Kidney tubule cell (primary cell): ENCODE data around the gene SMPD1.
A peak's percentile ranks its signal among the peaks of the same experiment; 100 is the strongest.

Experiments
- DNase-seq: peaks from one replicate; pipeline ENCODE4 v3.0.0-alpha.2; 2018; ENCODE audit warnings: low spot score

The SMPD1 gene

DNA sequence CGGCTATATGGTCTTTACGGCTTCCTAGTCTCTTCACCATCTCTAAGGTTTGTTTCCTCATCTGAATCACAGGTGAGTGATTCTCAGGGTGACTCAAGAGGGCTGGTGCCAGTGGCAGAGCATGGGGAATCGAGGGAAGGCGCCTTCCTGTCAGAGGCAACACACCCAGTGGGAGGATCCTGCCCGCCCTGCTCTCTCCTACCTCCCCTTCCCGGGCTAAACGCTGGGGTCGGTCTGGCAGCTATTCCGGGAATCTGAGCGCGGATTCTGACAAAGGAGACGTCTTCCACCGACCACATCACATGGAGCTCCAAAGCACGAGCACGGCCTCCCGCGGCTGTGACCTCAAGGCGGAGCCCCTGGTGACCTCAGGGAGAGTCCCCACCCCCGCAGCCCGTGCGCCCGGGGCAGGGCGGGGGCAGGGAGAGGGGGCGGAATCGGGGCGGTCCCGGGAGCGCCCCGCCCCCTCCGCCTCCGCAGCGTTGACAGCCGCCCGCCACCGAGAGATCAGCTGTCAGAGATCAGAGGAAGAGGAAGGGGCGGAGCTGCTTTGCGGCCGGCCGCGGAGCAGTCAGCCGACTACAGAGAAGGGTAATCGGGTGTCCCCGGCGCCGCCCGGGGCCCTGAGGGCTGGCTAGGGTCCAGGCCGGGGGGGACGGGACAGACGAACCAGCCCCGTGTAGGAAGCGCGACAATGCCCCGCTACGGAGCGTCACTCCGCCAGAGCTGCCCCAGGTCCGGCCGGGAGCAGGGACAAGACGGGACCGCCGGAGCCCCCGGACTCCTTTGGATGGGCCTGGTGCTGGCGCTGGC, at the start of gene SMPD1:
Gene SMPD1 (plus strand): TSS at position 570 of the 813 bp plus-strand sequence. CDS start 125 bp downstream, at position 695.
- DNase-seq, result peak; percentile 97

DNA sequence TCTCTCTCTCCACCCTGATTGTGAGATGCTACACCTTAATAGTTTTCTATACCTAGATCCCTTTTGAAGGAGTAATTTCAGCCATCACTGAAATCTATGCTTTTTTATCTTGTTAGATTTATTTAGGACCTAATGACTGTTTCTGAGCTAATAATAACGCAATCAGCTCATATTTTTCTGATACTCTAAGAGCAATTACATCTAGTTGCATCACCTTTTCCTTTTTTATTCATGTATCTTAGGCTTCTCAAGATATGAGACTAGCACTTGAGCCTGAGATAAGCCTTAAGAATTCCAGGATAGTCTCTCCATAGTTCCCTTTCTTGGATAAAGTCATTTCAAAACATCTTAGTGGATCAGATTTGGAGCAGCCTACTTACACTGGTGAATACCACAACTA, 44.9 kb upstream of the SMPD1 start:
- DNase-seq, result no peak

DNA sequence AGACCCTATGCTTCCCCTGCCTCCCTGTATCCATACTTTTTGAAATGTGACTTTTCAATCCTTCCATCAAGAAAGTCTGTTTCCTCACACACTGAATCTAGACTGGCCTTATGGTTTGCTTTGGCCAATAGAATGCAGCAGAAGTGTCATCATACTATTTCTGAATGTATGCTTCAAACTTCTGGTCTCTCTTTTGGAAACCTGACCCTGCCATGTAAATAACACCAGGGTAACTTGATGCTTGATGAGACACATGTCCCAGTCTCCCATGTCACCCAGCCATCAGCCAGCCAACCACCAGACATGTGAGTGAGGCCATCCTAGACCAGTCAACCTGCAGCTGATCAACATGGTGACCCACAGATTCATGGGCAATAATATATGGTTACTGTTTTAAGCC, 40.2 kb upstream of the SMPD1 start:
- DNase-seq, result no peak

DNA sequence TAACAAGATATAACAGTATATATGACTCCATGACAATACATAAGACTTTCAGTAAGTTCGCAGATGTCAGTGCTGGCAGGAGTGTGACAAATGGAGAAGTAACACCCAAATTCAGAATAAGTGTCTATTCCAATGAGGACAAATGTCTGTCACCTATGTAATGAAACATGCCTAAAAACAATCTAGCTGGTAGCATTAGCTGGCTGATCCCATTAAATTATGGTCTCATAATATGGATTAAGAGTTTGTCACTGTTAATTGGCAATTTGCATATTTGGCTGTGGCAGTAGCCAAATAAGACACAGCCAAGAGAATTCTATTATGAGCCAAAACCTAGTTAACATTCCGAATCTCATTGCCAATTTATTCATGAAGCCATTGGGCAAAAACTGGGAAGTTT, 39.8 kb upstream of the SMPD1 start:
- DNase-seq, result no peak

DNA sequence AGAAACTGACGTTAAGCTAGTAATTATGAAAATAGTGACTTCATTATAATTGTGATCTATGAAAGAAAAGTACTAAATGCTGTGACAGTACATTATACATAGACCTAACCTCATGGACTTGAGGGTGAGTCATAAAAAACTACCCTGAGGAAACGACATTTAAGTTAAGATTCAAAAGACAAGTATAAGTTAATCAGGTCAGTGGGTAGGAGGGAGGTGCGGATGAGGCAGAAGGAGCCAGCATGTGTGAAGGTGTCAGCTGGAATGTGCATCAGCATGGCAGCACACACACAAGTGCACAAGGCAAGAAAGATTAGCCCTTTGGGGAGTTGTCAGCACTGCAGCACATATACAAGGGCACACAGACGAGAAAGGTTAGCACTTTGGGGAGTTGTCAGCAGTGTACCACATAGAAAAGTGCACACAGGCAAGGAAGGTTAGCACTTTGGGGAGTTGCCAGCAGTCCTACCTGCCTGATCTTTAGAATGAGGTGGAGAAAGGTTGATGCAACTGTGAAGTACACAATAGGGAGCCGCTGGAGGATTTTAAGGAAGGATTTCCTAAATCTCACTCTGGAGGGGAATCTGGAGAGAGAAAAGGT, 38.4 kb upstream of the SMPD1 start:
- no peak for DNase-seq

DNA sequence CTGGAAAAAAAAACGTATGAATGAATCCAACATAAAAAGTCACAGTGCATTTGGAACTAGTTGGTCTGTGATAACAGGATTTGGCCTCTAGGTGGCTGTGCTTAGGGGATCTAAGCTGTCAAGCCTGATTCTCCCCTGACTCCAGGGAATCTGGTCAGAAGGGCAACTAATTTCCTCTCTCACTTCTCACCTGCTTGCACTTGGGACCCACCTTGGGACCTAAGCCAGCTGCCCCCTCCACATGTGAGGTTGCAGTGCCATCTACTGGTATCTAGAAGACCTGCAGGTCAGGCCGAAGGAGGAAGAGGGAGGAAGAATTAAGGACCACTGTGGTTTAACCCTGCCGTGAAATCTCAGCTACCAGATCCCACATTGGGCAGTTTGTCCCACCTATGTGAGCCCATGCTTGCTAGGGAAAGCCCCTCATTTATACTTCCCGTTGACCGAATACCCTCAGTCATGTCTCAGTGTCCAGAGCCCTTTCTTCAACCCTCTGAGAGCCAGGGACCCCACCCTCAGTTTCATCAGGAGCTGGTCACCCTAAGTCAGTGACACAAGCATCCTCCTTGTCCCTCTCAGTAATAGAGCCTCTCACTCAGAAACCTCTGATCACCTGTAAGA, 36.8 kb upstream of the SMPD1 start:
- peak; percentile 92 for DNase-seq

DNA sequence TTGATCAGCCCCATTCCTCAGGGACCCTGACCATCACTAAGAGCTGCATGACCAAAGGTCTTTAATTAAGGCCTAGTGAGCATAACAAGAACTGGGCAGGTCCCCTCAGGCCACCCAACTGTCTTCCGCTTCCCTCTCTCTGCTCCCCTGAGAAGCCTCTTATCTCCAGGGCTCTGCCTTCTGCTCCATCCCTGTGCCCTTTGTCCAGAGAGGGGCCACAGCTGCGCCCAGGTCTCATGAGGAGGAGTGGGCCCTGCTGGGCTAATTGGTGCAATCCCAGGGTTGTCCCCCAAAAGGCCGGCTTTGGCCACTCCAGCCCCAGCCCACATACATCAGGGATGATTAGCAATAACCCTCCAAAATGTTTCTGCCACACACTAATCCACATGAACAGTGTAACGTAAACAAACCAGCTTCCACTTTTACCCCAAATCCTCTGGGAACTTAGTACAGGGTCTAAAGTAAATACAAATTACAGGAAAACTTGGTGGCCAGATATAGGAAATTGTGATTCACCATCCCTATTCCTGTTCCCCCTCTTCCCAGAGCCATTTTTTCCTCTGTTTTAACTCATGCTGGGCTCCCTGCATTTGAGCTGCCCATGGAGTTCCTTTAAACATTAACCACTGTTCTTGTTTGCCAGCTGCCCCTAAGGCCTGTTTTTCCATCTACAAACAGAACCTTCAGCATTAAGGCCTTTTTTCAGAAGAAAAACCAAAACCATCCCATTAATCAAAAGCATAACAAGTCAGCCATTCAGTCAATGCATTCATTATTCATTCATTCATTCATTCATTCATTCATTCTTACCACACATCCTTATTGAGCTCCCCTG, 35.4 kb upstream of the SMPD1 start:
- DNase-seq, result peak; percentile 27

DNA sequence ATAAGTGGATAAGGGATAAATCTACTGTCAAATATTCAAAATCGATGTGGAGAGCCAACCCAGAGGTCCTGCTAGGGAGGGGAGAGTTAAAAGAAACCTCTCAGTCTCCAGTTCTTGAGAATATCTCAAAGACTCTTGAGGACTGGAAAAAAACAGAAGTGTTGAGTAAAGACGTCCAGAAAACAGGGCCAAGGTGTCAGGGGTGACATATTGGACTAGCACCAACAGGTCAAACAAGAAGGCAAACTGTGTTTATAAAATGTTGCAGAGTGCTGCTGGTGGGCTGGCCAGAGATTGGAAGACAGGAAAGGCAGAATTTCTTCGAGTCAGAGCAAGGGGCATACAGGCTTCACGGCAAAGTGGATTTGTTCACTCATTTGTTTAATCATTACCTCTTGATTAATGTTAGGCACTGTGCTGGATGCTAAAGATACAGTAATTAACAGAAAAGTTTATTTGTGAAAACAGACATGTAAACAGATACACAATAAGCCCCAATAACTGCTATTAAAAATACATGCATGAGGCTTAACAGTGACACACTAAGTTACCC, 33.7 kb upstream of the SMPD1 start:
- DNase-seq, result peak; percentile 31

DNA sequence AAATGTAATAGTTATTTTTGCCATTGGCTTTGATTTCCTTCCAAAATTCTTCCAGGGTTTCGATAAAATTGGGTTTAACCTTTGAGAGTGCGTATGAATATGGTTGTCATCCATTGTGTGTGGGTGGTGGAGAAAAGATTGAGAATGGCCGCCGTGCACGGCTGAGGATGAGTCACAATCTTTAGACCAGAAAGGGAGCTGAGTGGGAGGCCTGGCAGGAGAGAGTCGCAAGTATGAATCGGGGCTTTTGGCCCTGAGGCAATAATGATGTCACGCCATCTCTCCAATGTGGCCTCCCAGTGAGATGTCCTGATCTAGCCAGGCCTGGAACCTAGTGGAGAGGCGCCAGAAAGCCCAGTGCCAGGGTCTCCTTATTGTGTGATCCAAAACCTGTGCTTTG, 33.1 kb upstream of the SMPD1 start:
- peak; percentile 88 for DNase-seq

DNA sequence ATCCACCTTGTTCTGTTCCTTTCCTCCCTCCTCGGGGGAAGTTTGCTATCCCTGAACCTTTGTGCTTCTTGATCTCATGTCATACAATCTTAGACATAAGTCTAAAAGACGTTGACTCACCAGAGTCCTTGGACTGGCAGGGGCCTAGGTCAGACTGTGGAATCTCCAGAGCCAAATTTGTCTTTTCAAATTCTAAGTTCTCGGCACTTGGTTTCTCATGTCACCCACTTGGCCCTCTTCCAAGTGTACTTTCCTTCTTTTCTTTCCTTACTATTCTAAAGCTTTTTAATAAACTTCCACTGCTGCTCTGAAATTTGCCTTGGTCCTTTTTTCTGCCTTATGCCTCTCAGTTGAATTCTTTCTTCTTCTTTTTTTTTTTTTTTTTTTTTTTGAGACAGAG, 30.1 kb upstream of the SMPD1 start:
- no peak for DNase-seq

DNA sequence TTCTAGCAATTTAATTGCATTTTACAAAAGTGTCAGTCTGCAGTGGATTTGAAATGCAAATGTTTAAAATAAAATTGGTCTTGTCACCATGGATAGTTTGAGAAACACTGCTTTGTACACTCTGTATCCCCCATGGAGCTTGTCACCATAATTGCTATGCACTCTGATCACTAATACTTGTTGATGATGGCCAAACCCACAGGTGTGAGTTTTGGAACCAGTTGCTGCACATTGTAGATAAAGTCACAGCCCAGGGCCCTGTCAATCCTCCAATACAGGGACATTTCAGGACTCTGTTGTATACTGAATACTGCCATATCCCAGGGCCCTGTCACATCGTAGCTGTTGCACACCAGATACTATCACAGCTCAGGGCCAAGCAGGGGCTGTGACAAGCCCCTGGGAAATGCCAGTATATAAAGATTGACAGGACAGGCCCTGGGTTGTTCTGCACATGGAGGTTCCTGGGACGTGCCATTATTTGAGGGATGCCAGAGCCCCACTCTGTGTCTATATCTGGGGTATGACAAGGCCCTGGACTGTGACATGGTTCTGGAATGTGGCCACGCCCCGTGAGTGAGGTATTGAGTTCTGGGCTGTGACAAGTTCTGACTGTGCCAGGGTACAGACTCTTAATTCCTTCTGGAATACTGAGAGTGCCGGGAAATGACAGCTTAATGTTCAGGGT, 27.9 kb upstream of the SMPD1 start:
- DNase-seq, result peak; percentile 15

DNA sequence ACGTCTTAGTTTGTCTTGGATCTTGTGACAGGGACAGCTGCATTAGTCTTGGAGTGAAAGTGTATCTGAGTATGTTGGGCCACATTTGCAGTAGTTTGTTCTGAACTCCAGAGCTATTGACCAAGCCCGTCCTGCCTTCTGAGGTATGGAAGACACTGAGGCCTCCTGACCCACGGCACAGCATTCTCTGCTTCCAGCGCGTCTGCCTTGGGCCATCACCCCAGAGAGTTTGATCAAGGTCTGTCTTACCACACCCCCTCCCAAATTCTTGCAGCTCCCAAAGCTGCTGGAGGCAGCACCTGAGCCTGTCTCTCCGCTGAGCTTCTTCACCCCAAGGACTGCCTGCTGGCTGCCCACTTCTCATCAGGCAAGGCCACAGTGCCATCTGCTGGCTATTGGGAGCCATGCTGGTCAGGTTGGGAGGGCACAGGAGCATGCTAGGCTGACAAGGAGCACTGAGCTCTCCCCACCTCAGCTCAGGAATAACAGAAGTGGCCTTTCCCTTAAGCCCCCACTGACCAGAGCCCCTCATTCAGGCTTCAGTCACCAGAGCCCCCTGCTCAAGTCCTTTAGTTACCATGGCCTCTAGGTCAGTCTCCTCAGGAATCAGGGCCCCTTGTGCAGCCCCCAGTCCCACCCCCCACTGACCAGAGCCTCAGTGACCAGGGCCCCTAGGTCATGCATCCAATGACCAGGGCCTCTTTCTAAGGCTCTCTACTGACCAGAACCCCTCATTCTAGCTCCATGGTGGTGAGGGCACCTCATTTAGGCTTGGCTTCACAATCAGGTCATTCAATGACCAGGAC, 27.2 kb upstream of the SMPD1 start:
- DNase-seq, result peak; percentile 79

DNA sequence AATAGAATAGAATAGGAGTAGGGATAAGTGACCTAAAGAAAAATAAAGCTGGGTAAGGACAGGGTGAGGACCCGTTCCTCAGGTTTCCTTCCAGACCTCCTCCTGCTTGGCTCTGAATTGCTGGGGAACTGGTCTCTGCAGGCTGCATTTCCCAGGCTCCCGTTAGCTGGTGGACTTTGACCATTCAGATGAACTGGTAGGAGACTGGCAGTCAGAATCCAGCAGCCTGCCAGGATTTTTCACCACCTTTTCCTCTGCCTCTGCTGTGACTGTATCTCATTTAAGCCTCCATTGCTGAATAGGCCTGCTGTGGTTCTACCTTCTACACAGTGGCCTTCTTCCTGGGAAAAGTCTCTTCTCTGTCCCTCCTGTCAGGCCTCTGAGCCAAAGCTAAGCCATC, 24.6 kb upstream of the SMPD1 start:
- DNase-seq, result no peak

DNA sequence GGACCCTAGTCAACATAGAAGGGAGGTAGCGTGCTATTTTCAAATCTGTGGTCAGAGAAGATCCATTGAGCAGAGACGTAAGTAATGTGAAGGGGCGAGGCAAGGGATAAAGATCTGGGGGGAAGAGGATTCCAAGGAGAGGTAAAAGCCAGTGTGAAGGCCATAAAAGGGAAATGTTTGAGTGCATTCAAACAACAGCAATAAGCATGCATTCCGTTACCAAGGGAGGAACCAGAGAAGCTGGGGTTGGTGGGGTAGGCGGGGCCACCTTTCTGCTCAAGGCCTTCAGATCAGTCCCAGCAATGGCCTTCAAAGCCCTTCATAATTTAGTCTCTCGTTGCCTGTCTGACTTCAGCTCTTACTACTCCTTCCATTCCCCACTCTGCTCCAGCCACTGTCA, 18.4 kb upstream of the SMPD1 start:
- DNase-seq, result no peak

DNA sequence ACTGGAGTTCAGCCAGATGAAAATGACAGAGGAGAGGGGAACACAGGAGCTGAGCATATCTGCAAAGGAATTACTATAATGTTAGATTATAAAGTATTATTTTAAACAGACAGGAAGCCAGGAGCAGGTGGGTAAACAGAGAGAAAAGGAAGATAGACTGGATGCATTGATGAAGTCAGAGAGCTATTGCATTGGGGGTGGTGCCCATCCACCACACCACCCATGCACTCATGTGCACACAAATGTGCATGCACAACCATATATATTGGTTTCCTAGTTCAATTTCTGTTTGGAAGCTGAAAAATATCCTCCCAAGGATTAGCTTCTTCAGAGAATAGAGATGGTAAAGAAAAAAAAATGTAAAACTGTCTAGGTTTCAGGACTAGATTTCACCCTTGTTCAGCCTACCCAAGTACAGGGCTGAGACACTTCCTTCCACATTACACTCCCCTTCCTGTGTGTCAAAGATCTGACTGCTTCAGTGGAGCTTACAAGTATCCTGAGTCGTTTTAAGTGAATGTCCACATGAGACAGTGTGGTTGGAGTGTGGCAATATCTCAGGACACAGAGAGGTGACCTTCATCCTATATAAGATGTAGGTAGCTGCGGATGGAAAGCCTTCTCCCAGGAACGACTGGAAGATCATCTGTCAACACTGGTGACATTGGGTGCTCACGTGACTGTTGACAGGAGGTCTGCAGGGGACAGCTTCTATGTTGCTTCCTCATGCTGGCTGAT, 12.2 kb upstream of the SMPD1 start:
- DNase-seq, result peak; percentile 40

DNA sequence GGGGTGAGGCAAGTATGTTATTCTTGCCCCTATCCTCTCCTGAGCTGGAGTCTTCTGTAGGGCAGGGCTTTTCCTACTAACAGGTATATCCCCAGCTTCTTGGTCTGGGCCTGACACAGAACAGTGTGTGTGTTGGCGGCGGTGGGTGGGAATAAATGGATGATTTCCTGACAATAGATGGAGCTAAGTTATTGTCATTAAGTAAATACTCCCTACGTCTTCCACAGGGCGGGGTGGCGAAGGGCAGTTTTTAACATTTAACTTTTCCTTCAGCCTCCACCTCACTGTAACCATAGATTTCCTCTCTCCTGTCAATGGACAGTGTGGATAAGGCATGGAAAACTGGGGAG, 11.7 kb upstream of the SMPD1 start:
- no peak for DNase-seq

DNA sequence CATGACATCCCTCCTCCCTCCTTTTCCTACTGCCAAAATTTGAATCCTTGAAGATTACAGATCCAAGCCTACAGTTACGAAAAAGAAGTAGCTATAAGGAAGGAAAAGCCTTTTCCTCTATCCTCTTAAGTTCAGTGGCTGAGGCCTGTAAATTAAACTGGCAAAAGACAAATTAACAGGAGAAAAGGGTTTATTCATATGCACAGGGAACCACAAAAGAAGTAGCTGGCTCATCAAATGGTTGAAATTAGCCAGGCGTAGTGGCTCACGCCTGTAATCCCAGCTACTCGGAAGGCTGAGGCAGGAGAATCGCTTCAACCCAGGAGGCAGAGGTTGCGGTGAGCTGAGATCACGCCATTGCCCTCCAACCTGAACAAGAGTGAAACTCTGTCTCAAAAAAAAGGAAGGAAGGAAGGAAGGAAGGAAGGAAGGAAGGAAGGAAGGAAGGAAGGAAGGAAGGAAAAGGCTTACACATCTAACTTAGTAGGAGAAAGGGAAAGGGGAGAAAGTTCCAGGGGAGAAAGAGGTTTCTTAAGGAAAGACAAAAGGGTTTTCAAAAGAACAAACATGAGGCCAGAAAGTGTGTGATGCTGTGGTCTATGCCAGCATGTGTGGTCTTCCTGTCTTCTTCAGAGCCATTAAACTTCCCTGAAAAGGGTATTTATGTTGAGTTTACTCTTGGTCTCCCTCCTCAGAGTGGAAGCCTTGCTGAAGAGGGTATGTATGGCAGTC, 5.1 kb upstream of the SMPD1 start:
- no peak for DNase-seq

DNA sequence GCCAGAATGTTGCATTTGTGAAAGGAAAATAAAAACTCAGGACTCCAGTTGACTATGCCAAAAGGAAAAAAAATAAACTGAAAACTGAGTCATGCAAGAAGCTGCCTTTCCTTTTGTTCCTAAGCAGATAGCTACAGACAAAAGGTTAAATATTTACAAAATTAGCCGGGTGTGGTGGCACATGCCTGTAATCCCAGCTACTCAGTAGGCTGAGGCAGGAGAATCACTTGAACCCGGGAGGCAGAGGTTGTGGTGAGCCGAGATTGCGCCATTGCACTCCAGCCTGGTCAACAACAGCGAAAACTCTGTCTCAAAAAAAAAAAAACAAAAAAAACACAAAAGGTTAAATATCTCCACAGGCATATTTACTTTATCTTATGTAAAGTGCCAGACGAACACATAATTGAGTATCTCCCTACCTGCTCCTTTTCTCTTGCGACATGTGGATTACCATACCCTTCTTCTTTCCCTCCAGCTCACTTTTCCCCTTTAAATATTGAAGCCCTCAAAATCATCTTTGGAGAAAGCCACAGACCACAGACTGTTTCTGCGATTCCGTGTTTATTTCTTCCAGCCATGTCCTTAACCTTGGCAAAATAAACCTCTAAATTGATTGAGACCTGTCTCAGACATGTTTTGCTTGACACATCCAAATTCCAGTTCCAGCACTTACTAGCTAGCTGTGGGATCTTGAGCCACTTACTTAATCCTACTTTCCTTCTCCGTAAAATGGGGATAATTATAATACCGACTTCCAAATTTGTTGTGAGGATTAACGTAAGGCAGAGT, 2.3 kb upstream of the SMPD1 start:
- peak; percentile 90 for DNase-seq

DNA sequence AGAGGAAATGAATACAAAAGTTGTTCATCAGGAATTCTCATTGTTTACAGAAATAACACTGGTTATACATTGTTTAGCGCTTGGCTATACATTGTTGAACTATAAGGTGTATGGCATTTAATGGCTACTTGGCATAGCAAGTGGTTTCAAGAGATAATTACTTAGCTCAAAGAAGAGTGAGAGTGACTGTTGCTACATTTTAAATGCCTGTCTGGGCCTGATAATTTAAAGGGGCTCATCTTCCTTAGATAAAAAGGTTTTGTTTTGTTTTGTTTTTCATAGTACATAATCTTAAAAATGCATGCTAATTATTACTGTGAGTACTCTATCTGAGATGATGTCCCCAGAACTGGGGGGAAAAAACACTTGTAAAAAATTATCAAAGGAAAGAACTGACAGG, 1.5 kb upstream of the SMPD1 start:
- DNase-seq, result no peak
